Stimulated activated naive B cell treated with anti-CD40 and anti-IgM and Interleukin-4, amounts not matched to agents 10 μg/mL and 1 μg/mL and 100 μg/mL, for 72 hours (primary cell): ENCODE measurements around the gene ZKSCAN1.

Experiments used
- ATAC-seq, 2 donors: fragments of 150-1000 bp; cut with Tn5 transposase; replicated peaks; 2 replicates each; pipeline ENCODE4 v1.10.0; 2021; ENCODE audit warnings: moderate library complexity in 1 of 2
- DNase-seq: peaks from one replicate; pipeline ENCODE4 v3.0.0; 2021
- H3K27ac Mint-ChIP-seq: one replicate; pipeline ENCODE4 v1.8.0; 2022; ENCODE audit warnings: mild to moderate bottlenecking, mixed read lengths
- H3K27me3 Mint-ChIP-seq, 2 donors: one replicate each; pipeline ENCODE4 v1.8.0; 2022; ENCODE audit warnings: mixed read lengths in 2 of 2
- H3K36me3 Mint-ChIP-seq, 2 donors: one replicate each; pipeline ENCODE4 v1.8.0; 2022; ENCODE audit warnings: mixed read lengths in 2 of 2, mild to moderate bottlenecking in 1 of 2
- H3K4me1 Mint-ChIP-seq, 2 donors: one replicate each; pipeline ENCODE4 v1.8.0; 2022; ENCODE audit warnings: mixed read lengths in 2 of 2, mild to moderate bottlenecking in 1 of 2
- H3K4me3 Mint-ChIP-seq, 2 donors: one replicate each; pipeline ENCODE4 v1.8.0; 2022; ENCODE audit warnings: mild to moderate bottlenecking in 2 of 2, mixed read lengths in 2 of 2, moderate library complexity in 1 of 2
- H3K9me3 Mint-ChIP-seq, 2 donors: one replicate each; pipeline ENCODE4 v1.8.0; 2022; ENCODE audit warnings: mixed read lengths in 2 of 2, mild to moderate bottlenecking in 1 of 2

ZKSCAN1 gene

DNA sequence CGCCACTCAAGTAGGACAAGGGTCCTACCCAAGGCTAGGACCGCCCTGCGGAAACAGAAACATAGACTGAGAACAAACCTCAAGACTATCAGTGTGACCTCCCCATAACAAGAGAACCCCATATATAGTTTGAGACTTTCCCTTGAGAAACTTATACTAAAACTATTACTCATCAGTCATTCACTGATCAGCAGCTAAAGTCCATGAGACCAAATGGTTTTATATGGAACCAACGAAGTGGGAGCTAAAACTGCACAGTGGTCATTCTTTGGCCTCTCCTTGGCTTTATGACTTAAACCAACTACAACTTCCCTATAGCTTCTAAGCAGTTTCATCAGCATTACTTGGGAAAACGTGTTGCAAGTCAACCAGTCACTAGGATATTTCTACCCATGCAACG is 20.5 kb downstream of the ZKSCAN1 start:
- Mint-ChIP-seq H3K36me3 (peaks cover 29 to 60% of the 10 kb centered on the region in 2 donors), H3K27me3 (no peaks in the 10 kb centered on the region), H3K4me1 (peaks cover 4 to 7% of the 10 kb centered on the region in 2 donors), H3K9me3 (no peaks in the 10 kb centered on the region), H3K27ac (no peak overlapping the region), H3K4me3 (no peak overlapping the region)
- ATAC-seq (no peak), DNase-seq (no peak)

DNA sequence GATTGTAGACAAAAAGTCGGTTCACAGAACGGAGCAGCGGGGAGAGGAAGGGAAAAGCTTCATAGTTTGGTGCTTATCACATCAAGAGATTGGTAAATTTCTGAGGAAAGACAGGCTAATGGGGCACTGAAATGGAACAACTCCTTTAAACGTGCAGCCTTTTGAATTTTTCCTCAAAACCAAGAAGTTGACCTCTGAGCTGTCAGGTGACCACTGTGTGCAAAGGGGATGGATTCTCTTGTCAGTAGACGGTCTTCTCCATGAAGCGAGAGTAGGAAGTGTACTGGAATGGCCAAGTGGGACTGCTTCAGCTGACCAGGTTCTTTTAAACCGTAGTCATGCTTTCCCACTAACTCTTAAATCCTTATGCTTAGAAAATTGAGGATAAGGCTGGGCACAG is 22.9 kb downstream of the ZKSCAN1 start:
- H3K9me3 Mint-ChIP-seq = no peaks in the 10 kb centered on the region
- no peak overlapping the region for H3K4me3 Mint-ChIP-seq
- no peak overlapping the region for H3K27ac Mint-ChIP-seq
- ATAC-seq = no peak
- H3K4me1 Mint-ChIP-seq = peaks cover 4 to 7% of the 10 kb centered on the region in 2 donors
- no peaks in the 10 kb centered on the region for H3K27me3 Mint-ChIP-seq
- no peak for DNase-seq
- peaks cover 21 to 52% of the 10 kb centered on the region in 2 donors for H3K36me3 Mint-ChIP-seq

DNA sequence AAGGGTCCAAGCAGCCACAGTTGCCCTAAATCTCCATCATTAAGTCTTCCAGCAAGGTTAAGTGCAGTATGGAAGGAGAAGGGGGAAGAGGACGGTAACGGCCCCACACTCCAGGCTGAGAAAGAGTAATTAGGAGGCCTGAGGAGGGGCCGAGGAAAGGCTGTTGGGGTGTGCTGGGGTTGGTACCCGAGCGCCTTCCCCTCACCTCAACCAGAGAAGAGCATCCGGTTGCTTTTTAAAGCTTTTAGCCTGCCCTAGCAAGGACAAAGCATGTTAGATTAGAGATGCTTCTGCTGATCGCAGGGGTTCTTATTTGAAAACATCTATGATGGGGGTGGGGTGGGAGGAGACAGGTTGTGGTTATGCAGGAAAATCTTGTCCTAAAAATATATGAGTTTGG is 25.2 kb downstream of the ZKSCAN1 start:
- H3K27ac Mint-ChIP-seq = no peak overlapping the region
- peaks cover 10 to 34% of the 10 kb centered on the region in 2 donors for H3K36me3 Mint-ChIP-seq
- H3K9me3 Mint-ChIP-seq = no peaks in the 10 kb centered on the region
- DNase-seq (no peak), ATAC-seq (no peak)
- H3K4me3 Mint-ChIP-seq = no peak overlapping the region
- H3K4me1 Mint-ChIP-seq = peaks cover 8 to 13% of the 10 kb centered on the region in 2 donors
- no peaks in the 10 kb centered on the region for H3K27me3 Mint-ChIP-seq

DNA sequence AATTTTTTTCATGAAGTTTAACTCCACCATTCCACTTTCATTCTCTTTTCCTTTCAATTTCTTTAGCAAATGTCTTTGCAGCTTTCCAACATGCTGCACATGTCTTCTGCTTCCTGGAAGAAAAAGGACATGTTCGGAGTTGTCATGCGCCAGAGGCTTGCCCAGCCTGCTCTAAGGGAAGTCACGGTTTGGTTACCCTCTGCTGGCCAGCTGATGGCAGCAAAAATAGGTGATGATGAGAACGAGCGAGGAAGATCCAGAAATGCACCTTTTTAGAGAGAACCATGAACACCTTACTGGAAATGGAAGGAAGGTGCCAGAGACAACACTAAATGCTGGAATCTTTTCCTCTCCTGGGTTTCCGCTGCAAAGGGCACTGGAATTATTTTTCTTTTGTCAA is 29.3 kb downstream of the ZKSCAN1 start:
- Mint-ChIP-seq H3K4me1 (peaks cover 13 to 14% of the 10 kb centered on the region in 2 donors), H3K9me3 (no peaks in the 10 kb centered on the region), H3K27me3 (no peaks in the 10 kb centered on the region), H3K27ac (no peak overlapping the region), H3K36me3 (peaks cover 7 to 8% of the 10 kb centered on the region in 2 donors), H3K4me3 (peak overlapping the region; percentile 43 to 46)
- DNase-seq (no peak), ATAC-seq (peak in 1 of 2 donors; percentile 41)

DNA sequence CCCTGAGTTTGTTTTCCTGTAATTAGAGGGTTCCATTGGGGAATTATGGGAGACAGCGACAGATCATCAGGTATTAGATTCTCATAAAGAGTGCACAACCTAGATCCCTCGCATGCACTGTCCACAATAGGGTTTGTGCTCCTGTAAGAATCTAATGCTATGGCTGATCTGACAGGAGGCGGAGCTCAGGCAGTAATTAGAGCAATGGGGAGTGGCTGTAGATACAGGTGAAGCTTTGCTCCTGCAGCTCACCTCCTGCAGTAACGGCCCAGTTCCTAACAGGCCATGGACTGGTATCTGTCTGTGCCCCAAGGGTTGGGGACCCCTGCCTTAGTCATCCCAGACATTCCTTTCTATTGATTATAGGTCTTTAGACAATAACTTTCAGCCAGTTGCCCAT is 33.3 kb downstream of the ZKSCAN1 start:
- no peaks in the 10 kb centered on the region for H3K27me3 Mint-ChIP-seq
- H3K9me3 Mint-ChIP-seq = no peaks in the 10 kb centered on the region
- H3K36me3 Mint-ChIP-seq = peaks cover 4 to 8% of the 10 kb centered on the region in 2 donors
- peaks cover 20 to 25% of the 10 kb centered on the region in 2 donors for H3K4me1 Mint-ChIP-seq
- H3K27ac Mint-ChIP-seq = peak overlapping the region; percentile 31
- H3K4me3 Mint-ChIP-seq = peak overlapping the region; percentile 34 to 35
- no peak for DNase-seq
- no peak for ATAC-seq

DNA sequence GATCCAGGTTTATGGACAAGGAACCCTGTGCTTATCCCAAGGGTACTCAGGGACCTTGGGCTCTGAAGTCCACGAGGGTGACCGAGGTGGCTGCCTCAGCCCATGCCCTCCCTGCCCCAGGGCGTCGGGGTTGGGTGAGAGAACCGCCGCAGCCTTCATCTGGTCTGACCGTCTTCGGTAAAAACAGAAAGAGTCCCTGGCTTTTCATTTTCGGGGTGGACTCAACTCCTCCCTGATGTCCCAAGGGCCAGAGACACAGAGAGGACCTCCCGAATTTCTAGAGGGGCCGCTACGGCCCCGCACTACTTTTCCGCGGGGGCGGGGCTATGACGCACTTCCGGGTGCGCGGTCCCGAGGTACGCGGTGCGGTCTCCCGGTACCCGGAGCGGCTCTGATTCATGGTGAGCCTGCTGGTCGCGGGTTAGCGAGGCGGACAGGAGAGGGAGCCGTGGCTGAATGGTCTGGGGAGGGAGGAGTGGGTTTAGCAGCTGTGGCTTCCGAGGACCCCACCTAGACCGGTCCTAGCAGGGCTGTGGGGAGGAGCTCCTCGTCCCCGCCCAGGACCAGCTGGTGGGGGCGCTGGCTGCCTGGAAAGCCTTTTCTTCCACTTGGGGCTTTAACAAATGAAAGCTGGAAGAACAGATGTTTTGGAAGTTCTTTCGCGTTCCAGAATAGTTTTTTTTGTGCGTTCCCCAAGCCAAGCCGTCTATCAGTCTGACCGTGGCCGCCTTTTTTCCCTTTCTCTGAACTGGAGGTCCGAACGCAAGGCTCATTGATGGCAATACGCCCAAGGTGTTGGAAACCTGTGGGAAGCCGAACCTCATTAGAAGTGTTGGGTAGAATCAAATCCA is 34.3 kb downstream of the ZKSCAN1 start, which contains the start of gene ZSCAN21:
TSS of gene ZSCAN21 (plus strand) at position 334 of the 851 bp plus-strand sequence. CDS start 7,233 bp downstream, outside the sequence.
- ATAC-seq = peak; percentile 94 to 96
- Mint-ChIP-seq H3K36me3 (peaks cover 4 to 12% of the 10 kb centered on the region in 2 donors), H3K27me3 (no peaks in the 10 kb centered on the region), H3K9me3 (no peaks in the 10 kb centered on the region), H3K27ac (peak within 1 kb of the TSS; percentile 95), H3K4me3 (peak within 1 kb of the TSS; percentile 88), H3K4me1 (peaks cover 17 to 23% of the 10 kb centered on the region in 2 donors)
- DNase-seq = peak; percentile 83

DNA sequence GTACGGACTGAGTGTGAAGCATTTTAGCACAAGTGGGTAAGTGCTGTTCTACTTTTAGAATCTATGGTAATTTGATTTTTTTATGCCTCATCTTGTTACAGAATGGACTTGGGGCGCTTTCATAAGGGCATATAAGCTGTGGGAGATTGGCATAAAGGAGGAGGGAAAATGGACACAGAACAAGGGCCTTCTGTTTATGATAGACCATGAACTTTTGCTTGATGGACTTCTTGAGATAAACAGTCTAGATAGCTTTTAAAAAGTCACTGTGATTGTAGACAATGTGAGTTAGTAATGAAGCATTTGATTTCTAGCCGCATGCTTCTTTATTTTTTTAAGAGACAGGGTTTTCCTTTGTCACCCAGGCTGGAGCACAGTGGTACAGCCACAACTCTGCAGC is 36.2 kb downstream of the ZKSCAN1 start:
- no peaks in the 10 kb centered on the region for H3K9me3 Mint-ChIP-seq
- H3K27me3 Mint-ChIP-seq = no peaks in the 10 kb centered on the region
- peak overlapping the region in 1 of 2 donors; percentile 17 for H3K4me3 Mint-ChIP-seq
- no peak for ATAC-seq
- DNase-seq = no peak
- H3K4me1 Mint-ChIP-seq = peaks cover 16 to 20% of the 10 kb centered on the region in 2 donors
- peaks cover 6 to 12% of the 10 kb centered on the region in 2 donors for H3K36me3 Mint-ChIP-seq
- H3K27ac Mint-ChIP-seq = peak overlapping the region; percentile 47

DNA sequence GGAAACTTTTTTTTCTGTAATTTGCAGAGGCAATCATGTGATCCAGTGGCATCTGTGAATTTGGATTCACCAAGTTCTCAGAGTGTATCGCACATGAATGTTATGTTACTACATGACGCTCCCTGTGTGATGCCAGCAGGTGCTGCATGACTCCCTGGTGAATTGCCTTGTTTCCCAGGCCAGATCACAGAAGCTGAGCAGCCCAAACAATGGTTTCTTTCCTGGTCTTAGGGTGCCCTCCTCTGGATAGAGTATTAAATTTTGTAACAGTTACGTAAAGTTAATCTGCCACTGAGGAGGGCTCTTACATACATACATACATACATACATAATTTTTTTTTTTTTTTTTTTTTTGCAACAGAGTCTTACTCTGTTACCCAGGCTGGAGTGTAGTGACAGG is 37.8 kb downstream of the ZKSCAN1 start:
- Mint-ChIP-seq H3K27me3 (no peaks in the 10 kb centered on the region), H3K36me3 (peaks cover 20 to 27% of the 10 kb centered on the region in 2 donors), H3K4me3 (no peak overlapping the region), H3K9me3 (no peaks in the 10 kb centered on the region), H3K4me1 (peaks cover 18 to 20% of the 10 kb centered on the region in 2 donors), H3K27ac (no peak overlapping the region)
- DNase-seq (no peak), ATAC-seq (no peak)

DNA sequence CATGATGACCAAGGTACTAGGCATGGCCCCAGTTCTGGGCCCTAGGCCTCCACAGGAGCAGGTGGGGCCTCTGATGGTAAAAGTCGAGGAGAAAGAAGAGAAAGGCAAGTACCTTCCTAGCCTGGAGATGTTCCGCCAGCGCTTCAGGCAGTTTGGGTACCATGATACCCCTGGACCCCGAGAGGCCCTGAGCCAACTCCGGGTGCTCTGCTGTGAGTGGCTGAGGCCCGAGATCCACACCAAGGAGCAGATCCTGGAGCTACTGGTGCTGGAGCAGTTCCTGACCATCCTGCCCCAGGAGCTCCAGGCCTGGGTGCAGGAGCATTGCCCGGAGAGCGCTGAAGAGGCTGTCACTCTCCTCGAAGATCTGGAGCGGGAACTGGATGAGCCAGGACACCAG is 41.6 kb downstream of the ZKSCAN1 start:
- H3K27me3 Mint-ChIP-seq = no peaks in the 10 kb centered on the region
- DNase-seq (no peak), ATAC-seq (no peak)
- H3K36me3 Mint-ChIP-seq = peaks cover 31 to 43% of the 10 kb centered on the region in 2 donors
- no peaks in the 10 kb centered on the region for H3K9me3 Mint-ChIP-seq
- no peak overlapping the region for H3K27ac Mint-ChIP-seq
- peaks cover 6% of the 10 kb centered on the region in 2 donors for H3K4me1 Mint-ChIP-seq
- H3K4me3 Mint-ChIP-seq = no peak overlapping the region

DNA sequence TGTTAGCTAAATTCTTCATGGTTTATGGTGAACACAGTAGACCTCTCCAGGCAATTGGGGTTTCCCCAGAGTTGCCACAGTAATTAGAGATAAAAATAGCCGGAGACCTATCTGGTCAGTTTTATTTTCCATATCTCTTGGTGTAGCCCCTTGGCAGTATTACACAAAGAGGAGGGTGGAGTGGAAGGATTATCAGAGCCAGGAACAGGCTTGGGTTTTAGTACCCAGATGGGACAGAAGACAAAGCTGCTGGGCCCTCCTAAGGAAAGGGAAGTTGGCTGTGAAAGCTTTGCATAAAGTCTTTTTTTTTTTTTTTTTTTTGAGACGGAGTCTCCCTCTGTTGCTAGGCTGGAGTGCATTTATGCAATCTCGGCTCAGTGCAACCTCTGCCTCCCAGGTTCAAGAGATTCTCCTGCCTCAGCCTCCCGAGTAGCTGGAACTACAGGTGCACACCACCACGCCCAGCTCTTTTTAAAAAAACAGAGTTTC is 43.9 kb downstream of the ZKSCAN1 start:
- peaks cover 0 to 3% of the 10 kb centered on the region in 2 donors for H3K4me1 Mint-ChIP-seq
- H3K27ac Mint-ChIP-seq = no peak overlapping the region
- H3K36me3 Mint-ChIP-seq = peaks cover 46% of the 10 kb centered on the region in 2 donors
- DNase-seq (no peak), ATAC-seq (no peak)
- H3K9me3 Mint-ChIP-seq = no peaks in the 10 kb centered on the region
- H3K27me3 Mint-ChIP-seq = no peaks in the 10 kb centered on the region
- H3K4me3 Mint-ChIP-seq = no peak overlapping the region

DNA sequence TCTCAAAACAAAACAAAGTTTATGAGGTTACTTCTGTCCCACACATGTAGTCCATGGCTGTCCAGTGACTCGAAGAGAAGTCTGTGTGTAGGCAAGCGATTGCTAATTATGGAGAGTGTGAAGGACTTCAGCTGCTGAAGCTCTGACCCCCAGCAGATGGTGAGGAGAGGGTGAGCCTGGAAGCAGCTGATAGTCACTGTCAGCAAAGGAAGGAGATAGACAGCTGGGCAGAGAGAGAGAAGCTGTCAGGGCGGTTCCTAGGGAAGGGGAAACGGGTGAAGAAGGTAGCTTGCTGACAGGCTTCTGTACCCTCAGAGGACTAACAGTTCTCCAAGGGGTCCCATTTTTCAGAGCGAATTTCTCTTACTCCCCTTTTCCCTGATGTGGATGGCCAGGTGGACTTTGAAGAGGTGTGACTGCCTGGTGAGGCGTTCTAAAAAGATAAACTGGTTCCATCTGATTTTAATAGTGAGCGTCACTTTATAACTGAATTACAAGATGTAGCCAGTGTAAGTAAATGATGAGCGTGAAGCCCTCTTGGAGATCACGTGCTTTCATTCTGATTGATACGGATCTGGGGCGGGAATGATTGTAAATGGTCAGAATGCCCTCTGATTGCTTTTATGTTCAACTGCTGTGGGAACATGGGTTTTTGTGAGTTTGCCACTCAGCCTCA is 46.3 kb downstream of the ZKSCAN1 start:
- Mint-ChIP-seq H3K27ac (peak overlapping the region; percentile 80), H3K9me3 (no peaks in the 10 kb centered on the region), H3K4me1 (peaks cover 0 to 3% of the 10 kb centered on the region in 2 donors), H3K27me3 (no peaks in the 10 kb centered on the region), H3K36me3 (peaks cover 49 to 60% of the 10 kb centered on the region in 2 donors), H3K4me3 (no peak overlapping the region)
- ATAC-seq (no peak), DNase-seq (no peak)

DNA sequence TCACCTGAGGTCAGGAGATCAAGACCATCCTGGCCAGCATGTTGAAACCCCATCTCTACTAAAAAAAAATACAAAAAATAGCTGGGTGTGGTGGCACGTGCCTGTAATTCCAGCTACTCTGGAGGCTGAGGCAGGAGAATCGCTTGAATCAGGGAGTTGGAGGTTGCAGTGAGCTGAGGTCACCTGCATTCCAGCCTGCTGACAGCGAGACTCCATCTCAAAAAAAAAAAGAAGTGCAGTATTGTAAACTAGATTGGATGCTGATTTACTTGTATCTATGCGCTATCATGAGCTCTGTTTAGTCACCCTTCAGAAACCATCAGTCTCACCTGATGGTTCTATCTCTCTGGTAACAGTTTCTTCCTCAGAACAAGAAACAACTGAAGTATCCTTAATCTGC is 48.0 kb downstream of the ZKSCAN1 start:
- H3K36me3 Mint-ChIP-seq = peaks cover 42 to 55% of the 10 kb centered on the region in 2 donors
- no peaks in the 10 kb centered on the region for H3K4me1 Mint-ChIP-seq
- H3K9me3 Mint-ChIP-seq = no peaks in the 10 kb centered on the region
- no peak overlapping the region for H3K4me3 Mint-ChIP-seq
- DNase-seq (no peak), ATAC-seq (no peak)
- H3K27me3 Mint-ChIP-seq = no peaks in the 10 kb centered on the region
- H3K27ac Mint-ChIP-seq = no peak overlapping the region

DNA sequence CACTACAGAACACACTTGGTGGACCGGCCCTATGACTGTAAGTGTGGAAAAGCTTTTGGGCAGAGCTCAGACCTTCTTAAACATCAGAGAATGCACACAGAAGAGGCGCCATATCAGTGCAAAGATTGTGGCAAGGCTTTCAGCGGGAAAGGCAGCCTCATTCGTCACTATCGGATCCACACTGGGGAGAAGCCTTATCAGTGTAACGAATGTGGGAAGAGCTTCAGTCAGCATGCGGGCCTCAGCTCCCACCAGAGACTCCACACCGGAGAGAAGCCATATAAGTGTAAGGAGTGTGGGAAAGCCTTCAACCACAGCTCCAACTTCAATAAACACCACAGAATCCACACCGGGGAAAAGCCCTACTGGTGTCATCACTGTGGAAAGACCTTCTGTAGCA is 48.8 kb downstream of the ZKSCAN1 start:
- no peaks in the 10 kb centered on the region for H3K4me1 Mint-ChIP-seq
- H3K27me3 Mint-ChIP-seq = no peaks in the 10 kb centered on the region

DNA sequence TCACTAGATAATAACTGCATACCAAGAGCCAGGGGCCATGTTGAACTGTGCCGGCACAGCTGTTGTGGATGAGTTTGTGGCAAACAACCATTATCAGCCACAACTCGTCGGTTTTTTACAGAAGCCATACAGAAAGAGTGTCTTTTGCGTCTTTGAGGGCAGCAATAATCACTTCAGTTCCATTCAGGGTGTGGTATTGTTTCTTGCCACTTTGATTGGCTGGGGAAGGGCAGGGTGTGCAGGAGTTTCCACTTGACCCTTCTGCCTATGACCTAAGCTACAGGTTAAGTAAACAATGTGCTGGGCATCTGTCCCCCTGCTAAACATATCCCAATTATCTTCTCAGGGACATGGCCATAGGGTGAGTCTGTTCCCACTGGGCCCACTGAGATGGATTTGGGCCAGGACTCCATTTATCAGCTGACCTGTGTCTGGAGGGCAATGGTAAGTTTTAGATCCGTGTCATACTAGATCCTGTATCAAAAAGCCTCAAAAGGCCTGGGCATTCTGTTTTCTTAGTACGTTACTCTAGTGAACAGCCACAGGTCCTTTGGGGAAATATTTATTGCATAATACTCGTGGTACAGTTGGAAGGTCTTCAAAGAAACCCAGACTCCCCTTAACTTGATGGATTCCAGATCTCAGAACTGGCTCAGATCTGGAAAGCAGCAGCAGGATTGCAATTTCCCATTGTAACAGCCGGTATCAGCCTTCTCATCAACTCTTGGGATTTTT is 50.2 kb downstream of the ZKSCAN1 start:
- Mint-ChIP-seq H3K9me3 (peaks cover 5 to 6% of the 10 kb centered on the region in 2 donors), H3K4me1 (no peaks in the 10 kb centered on the region), H3K27me3 (no peaks in the 10 kb centered on the region), H3K36me3 (peaks cover 45 to 62% of the 10 kb centered on the region in 2 donors), H3K4me3 (no peak overlapping the region), H3K27ac (no peak overlapping the region)
- DNase-seq (no peak), ATAC-seq (no peak)

More for the DNA sequence above, 48.8 kb downstream of the ZKSCAN1 start:
- DNase-seq (no peak), ATAC-seq (no peak)
- Mint-ChIP-seq H3K9me3 (no peaks in the 10 kb centered on the region), H3K36me3 (peaks cover 41 to 55% of the 10 kb centered on the region in 2 donors), H3K4me3 (no peak overlapping the region), H3K27ac (peak overlapping the region; percentile 14)
